Chondrocyte (in vitro differentiated cells): Measurements from ENCODE around the gene EML6. TPM values are rescaled to one million over a fixed set of nuclear protein-coding genes. Genes with fewer than 3 reads are reported as not detected.

Experiments
- DNase-seq: peaks from one replicate; pipeline ENCODE4 v3.0.0; 2021; ENCODE audit warnings: mixed read lengths, low spot score
- H3K27ac Mint-ChIP-seq: one replicate; pipeline ENCODE4 v1.8.0; 2021; ENCODE audit warnings: mild to moderate bottlenecking, moderate library complexity, mixed read lengths; ENCODE audit not compliant: unreplicated experiment
- H3K27me3 Mint-ChIP-seq: 2 replicates; pipeline ENCODE4 v1.8.0; 2021; ENCODE audit warnings: low read depth, mixed read lengths
- H3K36me3 Mint-ChIP-seq: 2 replicates; pipeline ENCODE4 v1.8.0; 2021; ENCODE audit warnings: low read depth, mixed read lengths
- H3K4me1 Mint-ChIP-seq: 2 replicates; pipeline ENCODE4 v1.8.0; 2021; ENCODE audit warnings: low read depth, mild to moderate bottlenecking, mixed read lengths
- H3K4me3 Mint-ChIP-seq: one replicate; pipeline ENCODE4 v1.8.0; 2021; ENCODE audit warnings: mild to moderate bottlenecking, moderate library complexity, mixed read lengths; ENCODE audit not compliant: unreplicated experiment
- H3K9me3 Mint-ChIP-seq: 2 replicates; pipeline ENCODE4 v1.8.0; 2021; ENCODE audit warnings: low read depth, mixed read lengths
- total RNA-seq: library from RNA; stranded (reverse); gene quantifications from 3 replicates; pipeline ENCODE4 v1.2.1, GENCODE V29; 2021
- TF ChIP-seq, protein P1 (sequence below): fragments of 200-600 bp; sonication (generic); IDR thresholded peaks from 2 replicates; pipeline ENCODE4 v1.5.0; 2021; ENCODE audit warnings: antibody characterized with exemption, mild to moderate bottlenecking, moderate library complexity

Gene EML6
- total RNA-seq, 1 donor from 2014 or later: 1.1 TPM

DNA sequence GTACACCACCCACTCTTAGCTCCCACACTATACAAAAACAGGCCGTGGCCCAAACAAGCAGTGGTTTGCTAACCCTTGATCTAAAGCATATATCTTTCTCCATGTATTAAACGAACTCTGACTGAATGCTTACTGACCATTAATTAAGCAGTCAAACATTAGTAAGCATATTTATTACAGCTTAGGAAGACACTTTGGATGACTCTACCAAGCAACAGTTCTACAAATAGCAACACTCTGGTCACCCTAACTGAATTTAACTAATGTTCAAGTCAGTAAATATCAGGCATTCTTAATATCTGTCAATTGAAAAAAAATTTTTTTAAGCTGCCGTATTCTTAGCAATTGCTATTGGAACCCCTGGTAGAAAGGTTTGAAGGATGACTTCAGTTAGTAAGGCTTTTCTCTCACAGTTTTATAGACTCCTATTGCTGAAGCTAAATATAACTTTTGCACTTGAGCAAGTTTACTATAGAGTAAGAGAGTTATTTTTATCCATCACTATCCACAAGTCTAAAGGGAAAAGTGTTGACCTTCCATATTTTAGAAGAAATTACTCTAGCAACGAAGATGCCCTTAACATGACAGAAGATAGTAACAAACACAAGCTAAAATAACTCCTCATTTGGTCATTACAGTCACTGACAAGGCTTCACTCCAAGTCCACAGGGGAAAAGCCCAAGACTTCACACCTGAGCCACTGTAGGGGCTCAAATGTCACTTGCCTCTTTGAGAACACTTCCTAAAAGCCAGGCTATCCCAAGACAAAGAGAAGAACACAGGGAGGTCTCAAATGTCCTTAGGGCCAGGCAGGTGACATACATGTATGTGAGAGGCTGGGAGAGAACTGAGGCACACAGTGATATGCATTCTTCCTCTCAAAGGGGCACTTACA, 252.4 kb downstream of the EML6 start:
- Mint-ChIP-seq H3K4me1 (peaks cover 73% of the 10 kb centered on the region), H3K27me3 (no peaks in the 10 kb centered on the region), H3K9me3 (no peaks in the 10 kb centered on the region), H3K4me3 (no peak overlapping the region), H3K36me3 (peaks cover 27% of the 10 kb centered on the region), H3K27ac (peak overlapping the region; percentile 89)
- TF ChIP-seq, protein P1, sequence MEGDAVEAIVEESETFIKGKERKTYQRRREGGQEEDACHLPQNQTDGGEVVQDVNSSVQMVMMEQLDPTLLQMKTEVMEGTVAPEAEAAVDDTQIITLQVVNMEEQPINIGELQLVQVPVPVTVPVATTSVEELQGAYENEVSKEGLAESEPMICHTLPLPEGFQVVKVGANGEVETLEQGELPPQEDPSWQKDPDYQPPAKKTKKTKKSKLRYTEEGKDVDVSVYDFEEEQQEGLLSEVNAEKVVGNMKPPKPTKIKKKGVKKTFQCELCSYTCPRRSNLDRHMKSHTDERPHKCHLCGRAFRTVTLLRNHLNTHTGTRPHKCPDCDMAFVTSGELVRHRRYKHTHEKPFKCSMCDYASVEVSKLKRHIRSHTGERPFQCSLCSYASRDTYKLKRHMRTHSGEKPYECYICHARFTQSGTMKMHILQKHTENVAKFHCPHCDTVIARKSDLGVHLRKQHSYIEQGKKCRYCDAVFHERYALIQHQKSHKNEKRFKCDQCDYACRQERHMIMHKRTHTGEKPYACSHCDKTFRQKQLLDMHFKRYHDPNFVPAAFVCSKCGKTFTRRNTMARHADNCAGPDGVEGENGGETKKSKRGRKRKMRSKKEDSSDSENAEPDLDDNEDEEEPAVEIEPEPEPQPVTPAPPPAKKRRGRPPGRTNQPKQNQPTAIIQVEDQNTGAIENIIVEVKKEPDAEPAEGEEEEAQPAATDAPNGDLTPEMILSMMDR: no peak
- no peak for DNase-seq

DNA sequence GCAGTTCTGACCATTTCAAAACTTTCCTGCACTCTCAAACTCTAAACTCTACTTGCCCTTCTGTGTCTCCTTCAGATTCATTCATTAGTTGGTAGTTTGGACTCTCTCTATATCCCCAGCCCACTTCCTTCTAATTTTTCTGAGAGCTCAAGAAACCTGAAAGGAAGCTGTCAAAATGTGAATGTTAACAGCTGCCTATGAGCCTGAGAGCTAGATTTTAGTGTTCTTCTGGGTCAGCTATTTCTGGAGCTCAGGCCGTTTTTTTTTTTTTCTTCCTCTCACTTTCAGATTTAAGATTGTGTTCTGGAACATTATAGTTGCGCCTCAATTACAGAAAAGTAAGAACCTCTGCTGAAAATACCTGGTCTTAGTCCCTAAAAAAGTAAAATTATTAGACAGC, 253.7 kb downstream of the EML6 start:
- TF ChIP-seq, protein P1: no peak
- Mint-ChIP-seq H3K27ac (peak overlapping the region; percentile 74), H3K27me3 (no peaks in the 10 kb centered on the region), H3K4me1 (peaks cover 73% of the 10 kb centered on the region), H3K9me3 (no peaks in the 10 kb centered on the region), H3K4me3 (no peak overlapping the region), H3K36me3 (peaks cover 23% of the 10 kb centered on the region)
- no peak for DNase-seq

DNA sequence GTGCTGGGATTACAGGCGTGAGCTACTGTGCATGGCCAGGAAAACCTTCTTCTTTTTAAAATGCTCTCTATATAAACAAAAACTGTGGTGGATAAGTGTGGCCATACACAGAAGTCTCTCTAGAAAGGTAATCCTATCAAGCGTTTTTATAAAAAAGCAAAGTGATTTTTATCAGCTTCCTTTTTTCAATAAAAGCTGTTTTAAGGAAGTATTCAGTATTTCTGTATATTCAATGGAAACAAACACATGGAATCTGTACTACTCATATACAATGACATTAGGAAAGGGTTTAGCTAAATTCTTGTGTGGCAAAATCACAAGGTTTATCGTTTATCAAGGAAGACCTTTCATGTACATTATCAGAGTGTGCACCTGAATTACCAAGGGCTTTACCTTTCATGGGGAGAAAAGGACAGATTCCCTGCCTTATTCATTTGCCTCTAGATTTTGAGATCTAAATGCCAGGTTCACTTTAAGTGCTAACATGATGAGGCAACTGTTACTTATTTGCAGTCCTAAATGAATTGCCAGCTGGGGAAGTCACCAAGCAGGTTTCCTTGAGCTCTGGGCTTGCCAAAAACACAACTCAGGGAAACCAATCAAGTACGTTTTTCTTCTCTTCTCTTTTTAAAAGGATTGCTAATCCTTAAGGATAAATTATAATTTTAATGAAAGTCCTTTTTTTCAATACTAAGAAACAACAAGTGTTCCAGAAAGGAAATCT, 256.0 kb downstream of the EML6 start:
- no peak overlapping the region for H3K4me3 Mint-ChIP-seq
- peaks cover 73% of the 10 kb centered on the region for H3K4me1 Mint-ChIP-seq
- peaks cover 30% of the 10 kb centered on the region for H3K36me3 Mint-ChIP-seq
- H3K27ac Mint-ChIP-seq: peak overlapping the region; percentile 55
- no peak for DNase-seq
- H3K27me3 Mint-ChIP-seq: no peaks in the 10 kb centered on the region
- TF ChIP-seq, protein P1: no peak
- no peaks in the 10 kb centered on the region for H3K9me3 Mint-ChIP-seq

DNA sequence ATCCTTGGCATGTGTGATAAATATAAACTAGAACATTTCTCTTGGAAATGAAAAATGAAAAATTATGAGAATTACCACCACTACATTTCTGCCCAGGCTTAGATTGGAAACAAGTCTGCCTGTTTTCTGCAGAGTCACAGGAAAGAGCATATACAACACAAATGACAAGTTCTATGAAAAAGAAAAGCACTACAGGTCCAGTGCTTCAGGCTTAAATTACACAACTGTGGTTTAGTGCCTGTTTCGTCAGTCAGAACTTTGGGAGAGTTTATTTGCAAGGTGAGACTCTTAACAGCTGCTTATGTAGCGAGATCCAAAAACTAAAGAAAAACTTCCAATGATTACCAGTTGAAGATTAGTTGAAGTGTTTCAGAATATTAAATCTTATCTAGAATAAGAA, 257.9 kb downstream of the EML6 start:
- Mint-ChIP-seq H3K27me3 (no peaks in the 10 kb centered on the region), H3K4me1 (peaks cover 69% of the 10 kb centered on the region), H3K36me3 (peaks cover 34% of the 10 kb centered on the region), H3K27ac (peak overlapping the region; percentile 63), H3K9me3 (no peaks in the 10 kb centered on the region), H3K4me3 (no peak overlapping the region)
- no peak for DNase-seq
- TF ChIP-seq, protein P1: no peak
